KMS-11 (cell line): ENCODE measurements around the gene MYOT.

Experiments
- H2AFZ ChIP-seq: fragments of 200-600 bp; sonication (generic); 2 replicates; pipeline ENCODE4 v1.6.1; 2016; ENCODE audit warnings: antibody characterized with exemption, mixed run types, low read depth
- H3K27ac ChIP-seq: fragments of 200-600 bp; sonication (generic); 2 replicates; pipeline ENCODE4 v1.6.1; 2016; ENCODE audit warnings: mild to moderate bottlenecking, mixed run types
- H3K27me3 ChIP-seq: fragments of 200-600 bp; sonication (generic); 2 replicates; pipeline ENCODE4 v1.6.1; 2017; ENCODE audit warnings: mild to moderate bottlenecking, low read depth, mixed run types, moderate library complexity; ENCODE audit not compliant: insufficient read depth
- H3K36me3 ChIP-seq: fragments of 200-600 bp; sonication (generic); 2 replicates; pipeline ENCODE4 v1.6.1; 2017; ENCODE audit warnings: mild to moderate bottlenecking, mixed run types; ENCODE audit not compliant: insufficient read depth
- H3K4me1 ChIP-seq: fragments of 200-600 bp; sonication (generic); 2 replicates; pipeline ENCODE4 v1.6.1; 2016; ENCODE audit warnings: mild to moderate bottlenecking, low read depth, mixed run types; ENCODE audit not compliant: poor library complexity, severe bottlenecking
- H3K4me2 ChIP-seq: fragments of 200-600 bp; sonication (generic); 2 replicates; pipeline ENCODE4 v1.7.0; 2016; ENCODE audit warnings: mild to moderate bottlenecking, mixed run types
- H3K4me3 ChIP-seq: fragments of 200-600 bp; sonication (generic); IDR thresholded peaks from 2 replicates; pipeline ENCODE4 v1.6.1; 2017; ENCODE audit warnings: low read depth, low read length, mixed read lengths; ENCODE audit not compliant: insufficient read depth
- H3K79me2 ChIP-seq: fragments of 200-600 bp; sonication (generic); 2 replicates; pipeline ENCODE4 v1.6.1; 2016; ENCODE audit warnings: low read depth, mixed run types; ENCODE audit not compliant: insufficient read depth
- H3K9ac ChIP-seq: fragments of 200-600 bp; sonication (generic); 2 replicates; pipeline ENCODE4 v1.6.1; 2016; ENCODE audit warnings: mild to moderate bottlenecking, mixed run types
- H4K20me1 ChIP-seq: fragments of 200-600 bp; sonication (generic); 2 replicates; pipeline ENCODE4 v1.6.1; 2016; ENCODE audit warnings: mild to moderate bottlenecking, mixed run types; ENCODE audit not compliant: insufficient read depth
- CTCF ChIP-seq: fragments of 200-600 bp; sonication (generic); conservative IDR thresholded peaks from 2 replicates; pipeline ENCODE4 v1.6.1; 2017; ENCODE audit warnings: low read depth, mild to moderate bottlenecking, antibody characterized with exemption, low read length, moderate library complexity, mixed read lengths

The MYOT gene

GRCh38 chr5:137866541-137867388, 895 bp upstream of the MYOT start:
- H3K4me1 ChIP-seq = no peaks in the 10 kb centered on the region
- H3K4me3 ChIP-seq = no peak overlapping the region
- H3K4me2 ChIP-seq = no peak overlapping the region
- no peaks in the 10 kb centered on the region for H3K27me3 ChIP-seq
- no peaks in the 10 kb centered on the region for H3K36me3 ChIP-seq
- no peaks in the 10 kb centered on the region for H4K20me1 ChIP-seq
- H2AFZ ChIP-seq = no peak overlapping the region
- no peak overlapping the region for H3K9ac ChIP-seq
- no peak for TF ChIP-seq CTCF
- no peaks in the 10 kb centered on the region for H3K79me2 ChIP-seq
- H3K27ac ChIP-seq = no peak overlapping the region

DNA sequence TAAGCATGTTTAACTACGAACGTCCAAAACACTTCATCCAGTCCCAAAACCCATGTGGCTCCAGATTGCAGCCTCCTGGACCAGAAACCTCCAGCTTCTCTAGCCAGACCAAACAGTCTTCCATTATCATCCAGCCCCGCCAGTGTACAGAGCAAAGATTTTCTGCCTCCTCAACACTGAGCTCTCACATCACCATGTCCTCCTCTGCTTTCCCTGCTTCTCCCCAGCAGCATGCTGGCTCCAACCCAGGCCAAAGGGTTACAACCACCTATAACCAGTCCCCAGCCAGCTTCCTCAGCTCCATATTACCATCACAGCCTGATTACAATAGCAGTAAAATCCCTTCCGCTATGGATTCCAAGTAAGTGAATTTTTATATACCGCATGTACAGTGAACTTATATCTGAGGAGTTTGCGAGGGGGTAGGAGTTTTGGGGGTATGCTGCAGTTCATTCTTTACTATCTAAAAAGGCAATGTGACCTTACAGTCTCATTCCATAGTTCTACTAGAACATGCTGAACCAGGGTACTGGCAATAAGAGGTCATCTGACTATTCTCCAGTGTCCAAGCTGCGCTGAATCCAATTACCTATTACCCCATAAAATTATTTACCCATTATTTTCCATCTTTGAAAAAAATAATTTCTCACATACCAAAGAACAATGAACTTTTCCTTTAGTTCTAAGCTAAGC, 3.1 kb downstream of the MYOT start:
- H3K4me2 ChIP-seq = no peak overlapping the region
- no peak overlapping the region for H3K27ac ChIP-seq
- H3K4me1 ChIP-seq = no peaks in the 10 kb centered on the region
- H3K9ac ChIP-seq = no peak overlapping the region
- no peak overlapping the region for H2AFZ ChIP-seq
- H3K36me3 ChIP-seq = no peaks in the 10 kb centered on the region
- H3K4me3 ChIP-seq = no peak overlapping the region
- no peak for TF ChIP-seq CTCF
- H4K20me1 ChIP-seq = no peaks in the 10 kb centered on the region
- H3K79me2 ChIP-seq = no peaks in the 10 kb centered on the region
- H3K27me3 ChIP-seq = no peaks in the 10 kb centered on the region

- Histone ChIP-seq H3K27me3 (no peaks in the 10 kb centered on the region), H3K79me2 (no peaks in the 10 kb centered on the region), H3K4me1 (no peaks in the 10 kb centered on the region), H3K4me3 (no peak overlapping the region), H3K4me2 (no peak overlapping the region), H4K20me1 (no peaks in the 10 kb centered on the region), H2AFZ (no peak overlapping the region), H3K9ac (no peak overlapping the region), H3K27ac (no peak overlapping the region), H3K36me3 (no peaks in the 10 kb centered on the region)
- TF ChIP-seq CTCF = no peak
Observed at GRCh38 chr5:137871571-137871970, 3.9 kb downstream of the MYOT start.

DNA sequence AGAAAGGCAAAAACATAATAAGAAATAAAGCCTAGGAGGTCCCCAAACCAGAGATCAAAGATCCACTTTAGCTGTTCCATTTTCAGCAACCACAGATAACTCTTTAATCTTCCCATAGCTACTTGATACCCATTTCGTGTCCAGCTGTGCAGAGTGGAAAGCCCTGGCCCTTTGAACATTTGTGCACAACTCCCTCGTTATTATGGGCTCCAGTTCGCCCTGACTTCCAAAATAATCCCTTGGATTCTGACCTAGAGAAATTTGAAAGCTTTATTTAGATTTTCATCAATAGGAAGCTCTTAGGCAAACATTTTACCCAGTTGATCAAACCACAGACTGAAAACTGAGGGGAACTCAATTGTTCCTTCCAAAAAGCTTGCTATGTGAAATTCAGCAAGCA, 4.8 kb downstream of the MYOT start:
- H3K36me3 ChIP-seq = no peaks in the 10 kb centered on the region
- no peaks in the 10 kb centered on the region for H4K20me1 ChIP-seq
- H3K4me1 ChIP-seq = no peaks in the 10 kb centered on the region
- no peak overlapping the region for H3K4me2 ChIP-seq
- no peaks in the 10 kb centered on the region for H3K79me2 ChIP-seq
- H3K9ac ChIP-seq = no peak overlapping the region
- H3K4me3 ChIP-seq = no peak overlapping the region
- H3K27ac ChIP-seq = no peak overlapping the region
- no peaks in the 10 kb centered on the region for H3K27me3 ChIP-seq
- no peak for TF ChIP-seq CTCF
- H2AFZ ChIP-seq = no peak overlapping the region
